IMR-90 (cell line): ENCODE measurements around the gene IKZF3. TPM values are rescaled to one million over a fixed set of nuclear protein-coding genes. Genes with fewer than 3 reads are reported as not detected.

Experiments used
- ATAC-seq: fragments of 200-7000 bp; cut with Tn5 transposase; 2 replicates; pipeline ENCODE4 v1.9.1; 2020; ENCODE audit warnings: low read depth, mild to moderate bottlenecking, moderate library complexity
- BruUV-seq: library from RNA; stranded (reverse); fragments of 400-500 nt; replicated peaks from 2 replicates; lab custom pipeline; 2021; lab: Mats Ljungman, UMichigan
- CTCF ChIA-PET: fragments of 300-600 bp; formaldehyde crosslinking; extraction: SDS; loops from one replicate; lab custom pipeline; 2021; ENCODE audit warnings: antibody characterized with exemption; lab: Yijun Ruan, JAX
- POLR2A ChIA-PET: fragments of 300-600 bp; sonication (Branson Sonifier 250); formaldehyde crosslinking; loops from one replicate; lab custom pipeline; 2022; ENCODE audit warnings: antibody characterized with exemption; ENCODE audit not compliant: unreplicated experiment; lab: Charles Lee
- DNase-seq: peaks from one replicate; pipeline ENCODE4 v3.0.0; 2013
- H2AFZ ChIP-seq: replicated peaks from 2 replicates; pipeline ENCODE3; 2013; ENCODE audit warnings: low read length, mild to moderate bottlenecking; ENCODE audit not compliant: poor library complexity
- H2AK5ac ChIP-seq: 2 replicates; pipeline ENCODE4 v1.6.1; 2013; ENCODE audit warnings: low read depth, low read length, inconsistent platforms
- H2AK9ac ChIP-seq: replicated peaks from 2 replicates; pipeline ENCODE3; 2013; ENCODE audit warnings: mild to moderate bottlenecking, low read depth, low read length, moderate library complexity; ENCODE audit not compliant: poor library complexity
- H2BK120ac ChIP-seq: 2 replicates; pipeline ENCODE4 v1.6.1; 2013; ENCODE audit warnings: low read depth, low read length, inconsistent platforms
- H2BK15ac ChIP-seq: 3 replicates; pipeline ENCODE4 v1.6.1; 2013; ENCODE audit warnings: low read depth, low read length, inconsistent platforms
- H2BK20ac ChIP-seq: 2 replicates; pipeline ENCODE4 v1.6.1; 2013; ENCODE audit warnings: low read depth, mild to moderate bottlenecking, inconsistent platforms, low read length, moderate library complexity
- H2BK5ac ChIP-seq: 2 replicates; pipeline ENCODE4 v1.6.1; 2013; ENCODE audit warnings: mild to moderate bottlenecking, low read depth, low read length, inconsistent platforms; ENCODE audit not compliant: poor library complexity, severe bottlenecking
- H3K14ac ChIP-seq: replicated peaks from 2 replicates; pipeline ENCODE4 v1.6.1; 2013; ENCODE audit warnings: low read depth, low read length, inconsistent platforms
- H3K18ac ChIP-seq: 2 replicates; pipeline ENCODE4 v1.6.1; 2013; ENCODE audit warnings: low read depth, low read length, control low read depth
- H3K23ac ChIP-seq: 2 replicates; pipeline ENCODE4 v1.6.1; 2013; ENCODE audit warnings: low read depth, low read length, inconsistent platforms
- H3K27ac ChIP-seq: 2 replicates; pipeline ENCODE4 v1.5.1; 2013; ENCODE audit warnings: mild to moderate bottlenecking, control low read depth, low read length; ENCODE audit not compliant: insufficient read depth
- H3K27me3 ChIP-seq: 2 replicates; pipeline ENCODE4 v1.6.1; 2013; ENCODE audit warnings: low read length; ENCODE audit not compliant: control insufficient read depth, insufficient read depth
- H3K36me3 ChIP-seq: 2 replicates; pipeline ENCODE4 v1.6.1; 2013; ENCODE audit warnings: low read length, mixed read lengths; ENCODE audit not compliant: control insufficient read depth, insufficient read depth
- H3K4ac ChIP-seq: 2 replicates; pipeline ENCODE4 v1.6.1; 2013; ENCODE audit warnings: low read depth, low read length, inconsistent platforms
- H3K4me1 ChIP-seq: 2 replicates; pipeline ENCODE4 v1.6.1; 2013; ENCODE audit warnings: low read length, mixed read lengths; ENCODE audit not compliant: control insufficient read depth, insufficient read depth
- H3K4me2 ChIP-seq: 2 replicates; pipeline ENCODE4 v1.6.1; 2013; ENCODE audit warnings: low read depth, mild to moderate bottlenecking, control low read depth, low read length, moderate library complexity
- H3K4me3 ChIP-seq: 2 replicates; pipeline ENCODE4 v1.5.1; 2013; ENCODE audit warnings: low read depth, mild to moderate bottlenecking, control low read depth, low read length, moderate library complexity; ENCODE audit not compliant: insufficient read depth
- H3K56ac ChIP-seq: 2 replicates; pipeline ENCODE4 v1.6.1; 2013; ENCODE audit warnings: low read length, inconsistent platforms; ENCODE audit not compliant: insufficient read depth; ENCODE audit errors: extremely low read depth
- H3K79me1 ChIP-seq, 2 experiments: 2 replicates each; pipeline ENCODE4 v1.6.1; 2013; ENCODE audit warnings: low read length in 2 of 2, inconsistent platforms in 1 of 2, low read depth in 1 of 2
- H3K9ac ChIP-seq: 2 replicates; pipeline ENCODE4 v1.6.1; 2013; ENCODE audit warnings: low read depth, low read length, control low read depth
- H3K9me1 ChIP-seq: 2 replicates; pipeline ENCODE4 v1.6.1; 2013; ENCODE audit warnings: low read length, inconsistent platforms; ENCODE audit not compliant: insufficient read depth
- H3K9me3 ChIP-seq: 2 replicates; pipeline ENCODE4 v1.6.1; 2013; ENCODE audit warnings: low read length; ENCODE audit not compliant: control insufficient read depth, insufficient read depth
- H4K20me1 ChIP-seq: 2 replicates; pipeline ENCODE4 v1.6.1; 2013; ENCODE audit warnings: low read length, inconsistent platforms; ENCODE audit not compliant: insufficient read depth
- H4K5ac ChIP-seq: 2 replicates; pipeline ENCODE4 v1.6.1; 2013; ENCODE audit warnings: mild to moderate bottlenecking, low read depth, low read length, control low read depth
- H4K8ac ChIP-seq, 2 experiments: 2 replicates each; pipeline ENCODE4 v1.6.1; 2013; ENCODE audit warnings: low read depth in 2 of 2, low read length in 2 of 2, control low read depth in 1 of 2, inconsistent platforms in 1 of 2
- H4K91ac ChIP-seq: 2 replicates; pipeline ENCODE4 v1.6.1; 2013; ENCODE audit warnings: low read depth, low read length, inconsistent platforms; ENCODE audit not compliant: insufficient read depth
- BHLHE40 ChIP-seq: fragments of 150-350 bp; IDR thresholded peaks from 2 replicates; pipeline ENCODE4 v1.6.1; 2016; ENCODE audit warnings: mild to moderate bottlenecking, low read depth, low read length
- CEBPB ChIP-seq: IDR thresholded peaks from 2 replicates; pipeline ENCODE4 v1.6.1; 2012; ENCODE audit warnings: low read depth, low read length, improper control_type of control experiment
- CHD1 ChIP-seq: IDR thresholded peaks from 2 replicates; pipeline ENCODE4 v1.6.1; 2012; ENCODE audit warnings: low read depth, low read length, improper control_type of control experiment
- FOS ChIP-seq: fragments of 150-350 bp; IDR thresholded peaks from 2 replicates; pipeline ENCODE4 v1.6.1; 2016; ENCODE audit warnings: low read depth, low read length
- MAFK ChIP-seq: IDR thresholded peaks from 2 replicates; pipeline ENCODE4 v1.6.1; 2012; ENCODE audit warnings: low read depth, low read length, improper control_type of control experiment
- MAZ ChIP-seq: IDR thresholded peaks from 2 replicates; pipeline ENCODE4 v1.6.1; 2012; ENCODE audit warnings: low read depth, mild to moderate bottlenecking, low read length, improper control_type of control experiment, moderate library complexity, borderline replicate concordance
- MXI1 ChIP-seq: IDR thresholded peaks from 2 replicates; pipeline ENCODE4 v1.6.1; 2012; ENCODE audit warnings: low read depth, mild to moderate bottlenecking, low read length, moderate library complexity, borderline replicate concordance
- NFE2L2 ChIP-seq: fragments of 150-350 bp; IDR thresholded peaks from 2 replicates; pipeline ENCODE4 v1.6.1; 2016; ENCODE audit warnings: low read depth, mild to moderate bottlenecking, low read length
- POLR2A ChIP-seq: IDR thresholded peaks from 2 replicates; pipeline ENCODE4 v1.6.1; 2012; ENCODE audit warnings: mild to moderate bottlenecking, low read depth, low read length
- RAD21 ChIP-seq: IDR thresholded peaks from 2 replicates; pipeline ENCODE4 v1.6.1; 2012; ENCODE audit warnings: low read length, improper control_type of control experiment
- RCOR1 ChIP-seq: IDR thresholded peaks from 2 replicates; pipeline ENCODE4 v1.6.1; 2012; ENCODE audit warnings: mild to moderate bottlenecking, low read length, improper control_type of control experiment; ENCODE audit not compliant: insufficient replicate concordance
- RFX5 ChIP-seq: IDR thresholded peaks from 2 replicates; pipeline ENCODE4 v1.8.0; 2012; ENCODE audit warnings: low read depth, mild to moderate bottlenecking, low read length, moderate library complexity
- SMC3 ChIP-seq: fragments of 150-350 bp; IDR thresholded peaks from 2 replicates; pipeline ENCODE4 v1.6.1; 2016; ENCODE audit warnings: low read depth, mild to moderate bottlenecking, antibody characterized with exemption, low read length, moderate library complexity
- WGBS, 2 experiments: methylation state at CpG; one replicate each; pipeline versions ENCODE4 v1.1.5 to v1.1.7; 2013; ENCODE audit warnings: missing lambda C conversion rate in 2 of 2; ENCODE audit not compliant: insufficient read length in 1 of 2; ENCODE audit errors: extremely low coverage in 2 of 2; 5-methylcytosine and 5-hydroxymethylcytosine counted together
- dilution Hi-C: fragments of 300-500 bp; cut with HindIII; formaldehyde crosslinking; loops from one replicate; pipeline ENCODE4 v1.14.3; 2018; ENCODE audit warnings: low sequenced_read_pairs; ENCODE audit not compliant: unreplicated experiment
- in situ Hi-C: fragments of 300-500 bp; cut with MboI; formaldehyde crosslinking; loops from 3 replicates; pipeline ENCODE4 v1.14.3; 2019; ENCODE audit warnings: low sequenced_read_pairs, inconsistent platforms, mixed read lengths
- intact Hi-C: fragments of 100-400 bp; cut with micrococcal nuclease; formaldehyde crosslinking; loops from 2 replicates; pipeline ENCODE4 v1.10.0; 2022
- polyA plus RNA-seq, 3 experiments: library from polyadenylated mRNA; depleted of rRNA; stranded (reverse); fragments of >200 nt; gene quantifications; 2 replicates each; pipeline ENCODE4 v1.2.3, GENCODE V29; 2012; ENCODE audit warnings: low replicate concordance in 1 of 3
- total RNA-seq: library from RNA; depleted of rRNA; stranded (reverse); fragments of >200 nt; gene quantifications from 2 replicates; pipeline ENCODE4 v1.2.3, GENCODE V29; 2012
- TF ChIP-seq, protein P1 (sequence below): conservative IDR thresholded peaks from 2 replicates; pipeline ENCODE4 v1.5.1; 2012; ENCODE audit warnings: mild to moderate bottlenecking, low read depth, low read length, improper control_type of control experiment
- TF ChIP-seq, protein P2 (sequence below): fragments of 150-350 bp; IDR thresholded peaks from 2 replicates; pipeline ENCODE4 v1.6.1; 2017; ENCODE audit warnings: mild to moderate bottlenecking, antibody characterized with exemption, low read length, low read depth
- TF ChIP-seq, protein P3 (sequence below): fragments of 150-350 bp; IDR thresholded peaks from 2 replicates; pipeline ENCODE4 v1.6.1; 2016; ENCODE audit warnings: low read depth, mild to moderate bottlenecking, low read length, moderate library complexity, borderline replicate concordance

The IKZF3 gene
- total and polyA plus RNA-seq, 2 of the 4 experiments (the other 2 are of a cell fraction) = not detected

DNA sequence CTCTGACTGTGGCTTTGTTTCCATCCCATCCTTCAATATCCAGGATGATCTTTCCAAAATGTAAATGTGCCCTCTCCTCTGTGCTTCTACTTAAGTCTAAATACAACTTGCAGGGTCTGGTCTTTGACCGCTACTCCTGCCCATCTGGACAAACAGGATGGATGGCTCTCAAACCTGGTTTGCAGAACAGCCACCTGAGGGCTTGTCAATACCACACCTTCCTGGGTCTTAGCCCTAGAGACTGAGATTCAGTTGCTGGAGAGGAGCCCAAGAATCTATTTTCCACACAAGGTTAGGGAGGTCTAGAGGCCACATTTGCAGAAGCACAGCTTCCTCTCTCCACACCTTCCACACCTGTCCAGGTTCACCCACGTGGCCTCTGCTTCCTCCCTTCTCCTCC is 128.2 kb downstream of the IKZF3 start:
- Histone ChIP-seq H4K20me1 (no peaks in the 10 kb centered on the region), H4K5ac (no peak overlapping the region), H3K9me1 (0 out of 2 replicates have a peak, but pooled peaks cover 6% of the 10 kb centered on the region), H2AK5ac (no peak overlapping the region), H2AFZ (no peak overlapping the region), H3K18ac (no peak overlapping the region), H3K4me3 (no peak overlapping the region), H3K27me3 (peaks cover 28% of the 10 kb centered on the region), H3K36me3 (no peaks in the 10 kb centered on the region), H3K4ac (no peak overlapping the region), H3K27ac (no peak overlapping the region), H2BK20ac (no peak overlapping the region), H4K8ac (no peak overlapping the region), H2BK5ac (no peak overlapping the region), H2AK9ac (no peak overlapping the region), H3K4me1 (peaks cover 16% of the 10 kb centered on the region; the same call in 1 of the 2 replicates), H3K56ac (no peak overlapping the region), H4K91ac (no peak overlapping the region), H3K79me1 (no peaks in the 10 kb centered on the region), H3K9me3 (no peaks in the 10 kb centered on the region), H2BK120ac (no peak overlapping the region), H3K4me2 (no peak overlapping the region), H3K23ac (no peak overlapping the region), H2BK15ac (no peak overlapping the region), H3K9ac (no peak overlapping the region), H3K14ac (no peak overlapping the region)
- 25% methylated on average over 1 of the region's 2 CpGs; no CpG with 5 or more reads in 1 of the 2 experiments for WGBS, 2 experiments
- intact Hi-C loops = no loop called here
- TF ChIP-seq SMC3 = no peak
- TF ChIP-seq CEBPB = no peak
- no peak for TF ChIP-seq RCOR1
- no peak for TF ChIP-seq RFX5
- no peak for TF ChIP-seq CHD1
- TF ChIP-seq MAFK = no peak
- TF ChIP-seq, protein P1, sequence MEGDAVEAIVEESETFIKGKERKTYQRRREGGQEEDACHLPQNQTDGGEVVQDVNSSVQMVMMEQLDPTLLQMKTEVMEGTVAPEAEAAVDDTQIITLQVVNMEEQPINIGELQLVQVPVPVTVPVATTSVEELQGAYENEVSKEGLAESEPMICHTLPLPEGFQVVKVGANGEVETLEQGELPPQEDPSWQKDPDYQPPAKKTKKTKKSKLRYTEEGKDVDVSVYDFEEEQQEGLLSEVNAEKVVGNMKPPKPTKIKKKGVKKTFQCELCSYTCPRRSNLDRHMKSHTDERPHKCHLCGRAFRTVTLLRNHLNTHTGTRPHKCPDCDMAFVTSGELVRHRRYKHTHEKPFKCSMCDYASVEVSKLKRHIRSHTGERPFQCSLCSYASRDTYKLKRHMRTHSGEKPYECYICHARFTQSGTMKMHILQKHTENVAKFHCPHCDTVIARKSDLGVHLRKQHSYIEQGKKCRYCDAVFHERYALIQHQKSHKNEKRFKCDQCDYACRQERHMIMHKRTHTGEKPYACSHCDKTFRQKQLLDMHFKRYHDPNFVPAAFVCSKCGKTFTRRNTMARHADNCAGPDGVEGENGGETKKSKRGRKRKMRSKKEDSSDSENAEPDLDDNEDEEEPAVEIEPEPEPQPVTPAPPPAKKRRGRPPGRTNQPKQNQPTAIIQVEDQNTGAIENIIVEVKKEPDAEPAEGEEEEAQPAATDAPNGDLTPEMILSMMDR = no peak
- TF ChIP-seq RAD21 = no peak
- TF ChIP-seq NFE2L2 = no peak
- TF ChIP-seq, protein P2, sequence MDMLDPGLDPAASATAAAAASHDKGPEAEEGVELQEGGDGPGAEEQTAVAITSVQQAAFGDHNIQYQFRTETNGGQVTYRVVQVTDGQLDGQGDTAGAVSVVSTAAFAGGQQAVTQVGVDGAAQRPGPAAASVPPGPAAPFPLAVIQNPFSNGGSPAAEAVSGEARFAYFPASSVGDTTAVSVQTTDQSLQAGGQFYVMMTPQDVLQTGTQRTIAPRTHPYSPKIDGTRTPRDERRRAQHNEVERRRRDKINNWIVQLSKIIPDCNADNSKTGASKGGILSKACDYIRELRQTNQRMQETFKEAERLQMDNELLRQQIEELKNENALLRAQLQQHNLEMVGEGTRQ = no peak
- no peak for TF ChIP-seq MAZ
- no peak for TF ChIP-seq POLR2A
- TF ChIP-seq, protein P3, sequence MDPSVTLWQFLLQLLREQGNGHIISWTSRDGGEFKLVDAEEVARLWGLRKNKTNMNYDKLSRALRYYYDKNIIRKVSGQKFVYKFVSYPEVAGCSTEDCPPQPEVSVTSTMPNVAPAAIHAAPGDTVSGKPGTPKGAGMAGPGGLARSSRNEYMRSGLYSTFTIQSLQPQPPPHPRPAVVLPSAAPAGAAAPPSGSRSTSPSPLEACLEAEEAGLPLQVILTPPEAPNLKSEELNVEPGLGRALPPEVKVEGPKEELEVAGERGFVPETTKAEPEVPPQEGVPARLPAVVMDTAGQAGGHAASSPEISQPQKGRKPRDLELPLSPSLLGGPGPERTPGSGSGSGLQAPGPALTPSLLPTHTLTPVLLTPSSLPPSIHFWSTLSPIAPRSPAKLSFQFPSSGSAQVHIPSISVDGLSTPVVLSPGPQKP = no peak
- TF ChIP-seq MXI1 = no peak
- no peak for TF ChIP-seq FOS
- no peak for TF ChIP-seq BHLHE40
- DNase-seq (no peak), ATAC-seq (no peak)
- CTCF ChIA-PET = no interaction called here
- in situ Hi-C loops = no loop called here
- POLR2A ChIA-PET = no interaction called here
- dilution Hi-C loops = no loop called here
- BruUV-seq = no TSS peak
